ENCODE measurements around the gene ERC2.
"Not testable (repeated sequence)": the region's sequence is repeated elsewhere in the genome, so short reads cannot be mapped to it uniquely, and the experiment has no call there.

ERC2 gene

GRCh38 chr3:56468184-56469106, at the start of gene ERC2:
Gene ERC2 (minus strand): TSS chr3:56468467.
- DNase-seq (ENCODE audit: extremely low read depth in 1 of 2, low read depth in 1 of 2) = no peak

- DNase-seq (ENCODE audit: extremely low read depth in 1 of 2, low read depth in 1 of 2) = no peak
Measured at GRCh38 chr3:56502738-56503137, 34.5 kb upstream of the ERC2 start.

GRCh38 chr3:56496376-56496775, 28.1 kb upstream of the ERC2 start:
- not testable (repeated sequence) for DNase-seq (ENCODE audit: extremely low read depth in 1 of 2, low read depth in 1 of 2)

GRCh38 chr3:56494679-56495322, 26.5 kb upstream of the ERC2 start:
- peak; percentile 40 to 47 for DNase-seq (ENCODE audit: extremely low read depth in 1 of 2, low read depth in 1 of 2)

- no peak for DNase-seq (ENCODE audit: extremely low read depth in 1 of 2, low read depth in 1 of 2)
Measured at GRCh38 chr3:56491566-56491965, 23.3 kb upstream of the ERC2 start.

GRCh38 chr3:56488812-56489600, 20.7 kb upstream of the ERC2 start:
- DNase-seq (ENCODE audit: extremely low read depth in 1 of 2, low read depth in 1 of 2) = no peak

- no peak for DNase-seq (ENCODE audit: extremely low read depth in 1 of 2, low read depth in 1 of 2)
Measured at GRCh38 chr3:56484525-56485032, 16.3 kb upstream of the ERC2 start.

GRCh38 chr3:56484122-56484521, 15.9 kb upstream of the ERC2 start:
- no peak for DNase-seq (ENCODE audit: extremely low read depth in 1 of 2, low read depth in 1 of 2)

- no peak for DNase-seq (ENCODE audit: extremely low read depth in 1 of 2, low read depth in 1 of 2)
Measured at GRCh38 chr3:56477646-56478045, 9.4 kb upstream of the ERC2 start.

GRCh38 chr3:56476771-56477170, 8.5 kb upstream of the ERC2 start:
- no peak for DNase-seq (ENCODE audit: extremely low read depth in 1 of 2, low read depth in 1 of 2)

GRCh38 chr3:56471771-56472170, 3.5 kb upstream of the ERC2 start:
- no peak for DNase-seq (ENCODE audit: extremely low read depth in 1 of 2, low read depth in 1 of 2)

- DNase-seq (ENCODE audit: extremely low read depth in 1 of 2, low read depth in 1 of 2) = no peak
Measured at GRCh38 chr3:56469141-56469540, 874 bp upstream of the ERC2 start.

GRCh38 chr3:56467801-56468183, 475 bp downstream of the ERC2 start:
- no peak for DNase-seq (ENCODE audit: extremely low read depth in 1 of 2, low read depth in 1 of 2)

- no peak for DNase-seq (ENCODE audit: extremely low read depth in 1 of 2, low read depth in 1 of 2)
Measured at GRCh38 chr3:56467108-56467507, 1.2 kb downstream of the ERC2 start.

GRCh38 chr3:56459719-56460118, 8.5 kb downstream of the ERC2 start:
- no peak for DNase-seq (ENCODE audit: extremely low read depth in 1 of 2, low read depth in 1 of 2)

GRCh38 chr3:56459104-56459496, 9.2 kb downstream of the ERC2 start:
- DNase-seq (ENCODE audit: extremely low read depth in 1 of 2, low read depth in 1 of 2) = no peak

GRCh38 chr3:56458496-56459103, 9.7 kb downstream of the ERC2 start:
- DNase-seq (ENCODE audit: extremely low read depth in 1 of 2, low read depth in 1 of 2) = no peak

- no peak for DNase-seq (ENCODE audit: extremely low read depth in 1 of 2, low read depth in 1 of 2)
Measured at GRCh38 chr3:56456117-56456516, 12.2 kb downstream of the ERC2 start.

- DNase-seq (ENCODE audit: extremely low read depth in 1 of 2, low read depth in 1 of 2) = no peak
Measured at GRCh38 chr3:56453011-56453410, 15.3 kb downstream of the ERC2 start.

GRCh38 chr3:56452085-56452484, 16.2 kb downstream of the ERC2 start:
- no peak for DNase-seq (ENCODE audit: extremely low read depth in 1 of 2, low read depth in 1 of 2)

GRCh38 chr3:56443372-56443771, 24.9 kb downstream of the ERC2 start:
- DNase-seq (ENCODE audit: extremely low read depth in 1 of 2, low read depth in 1 of 2) = no peak

Measured in activated CD8-positive, alpha-beta memory T cell treated with anti-CD3 and anti-CD28 coated beads for 1 hour (primary cell).